Measurements from ENCODE around the gene SMPX. TPM values are rescaled to one million over a fixed set of nuclear protein-coding genes. Genes with fewer than 3 reads are reported as not detected.

The SMPX gene
- total RNA-seq, 1 donor from 2014 or later, result not detected

GRCh38 chrX:21675931-21676330 lies 82.0 kb downstream of the SMPX start:
- Mint-ChIP-seq H3K27me3 (no peaks in the 10 kb centered on the region), H3K36me3 (ENCODE audit: insufficient read depth) (no peaks in the 10 kb centered on the region), H3K4me3 (ENCODE audit: low read depth) (no peak overlapping the region), H3K9me3 (ENCODE audit: low read depth) (no peaks in the 10 kb centered on the region), H3K4me1 (ENCODE audit: low read depth) (peaks cover 3% of the 10 kb centered on the region), H3K27ac (no peak overlapping the region)
- TF ChIP-seq CTCF (IDR thresholded peaks at IDR 0.05; ENCODE audit: unreplicated experiment), result no peak
- DNase-seq (ENCODE audit: low spot score, unreplicated experiment), result no peak

- TF ChIP-seq CTCF (IDR thresholded peaks at IDR 0.05; ENCODE audit: unreplicated experiment), result no peak
- peaks cover 3% of the 10 kb centered on the region for H3K4me1 Mint-ChIP-seq (ENCODE audit: low read depth)
- H3K4me3 Mint-ChIP-seq (ENCODE audit: low read depth), result no peak overlapping the region
- no peaks in the 10 kb centered on the region for H3K36me3 Mint-ChIP-seq (ENCODE audit: insufficient read depth)
- no peaks in the 10 kb centered on the region for H3K27me3 Mint-ChIP-seq
- DNase-seq (ENCODE audit: low spot score, unreplicated experiment), result no peak
- H3K9me3 Mint-ChIP-seq (ENCODE audit: low read depth), result no peaks in the 10 kb centered on the region
- H3K27ac Mint-ChIP-seq, result peak overlapping the region; percentile 24
Observed at GRCh38 chrX:21674430-21675186, 83.3 kb downstream of the SMPX start.

- Mint-ChIP-seq H3K27me3 (no peaks in the 10 kb centered on the region), H3K4me1 (ENCODE audit: low read depth) (no peaks in the 10 kb centered on the region), H3K9me3 (ENCODE audit: low read depth) (no peaks in the 10 kb centered on the region), H3K36me3 (ENCODE audit: insufficient read depth) (no peaks in the 10 kb centered on the region), H3K4me3 (ENCODE audit: low read depth) (no peak overlapping the region), H3K27ac (no peak overlapping the region)
- no peak for DNase-seq (ENCODE audit: low spot score, unreplicated experiment)
- TF ChIP-seq CTCF (IDR thresholded peaks at IDR 0.05; ENCODE audit: unreplicated experiment), result no peak
Observed at GRCh38 chrX:21666679-21667078, 91.2 kb downstream of the SMPX start.

GRCh38 chrX:21666252-21666651 lies 91.7 kb downstream of the SMPX start:
- H3K36me3 Mint-ChIP-seq (ENCODE audit: insufficient read depth), result no peaks in the 10 kb centered on the region
- H3K27me3 Mint-ChIP-seq, result no peaks in the 10 kb centered on the region
- H3K4me1 Mint-ChIP-seq (ENCODE audit: low read depth), result no peaks in the 10 kb centered on the region
- H3K4me3 Mint-ChIP-seq (ENCODE audit: low read depth), result no peak overlapping the region
- H3K27ac Mint-ChIP-seq, result no peak overlapping the region
- DNase-seq (ENCODE audit: low spot score, unreplicated experiment), result no peak
- TF ChIP-seq CTCF (IDR thresholded peaks at IDR 0.05; ENCODE audit: unreplicated experiment), result no peak
- H3K9me3 Mint-ChIP-seq (ENCODE audit: low read depth), result no peaks in the 10 kb centered on the region

- Mint-ChIP-seq H3K4me1 (ENCODE audit: low read depth) (no peaks in the 10 kb centered on the region), H3K9me3 (ENCODE audit: low read depth) (peaks cover 3% of the 10 kb centered on the region), H3K27me3 (no peaks in the 10 kb centered on the region), H3K36me3 (ENCODE audit: insufficient read depth) (peaks cover 4% of the 10 kb centered on the region), H3K27ac (no peak overlapping the region), H3K4me3 (ENCODE audit: low read depth) (no peak overlapping the region)
- no peak for DNase-seq (ENCODE audit: low spot score, unreplicated experiment)
- TF ChIP-seq CTCF (IDR thresholded peaks at IDR 0.05; ENCODE audit: unreplicated experiment), result no peak
Observed at GRCh38 chrX:21662761-21663160, 95.2 kb downstream of the SMPX start.
